Endothelial cell of umbilical vein (primary cell): Measurements from ENCODE around the gene MBLAC1. TPM values are rescaled to one million over a fixed set of nuclear protein-coding genes. Genes with fewer than 3 reads are reported as not detected.

Experiments
- BruUV-seq: library from RNA; stranded (reverse); fragments of 400-500 nt; replicated peaks from 2 replicates; lab custom pipeline; 2021; lab: Mats Ljungman, UMichigan
- CTCF ChIA-PET: fragments of 300-600, 350-600 bp; sonication (Branson Sonifier 250); formaldehyde crosslinking; loops from one replicate; lab custom pipeline; 2021; ENCODE audit warnings: antibody characterized with exemption, inconsistent platforms; lab: Charles Lee
- POLR2A ChIA-PET: fragments of 300-600, 350-600 bp; sonication (Branson Sonifier 250); formaldehyde crosslinking; loops from one replicate; lab custom pipeline; 2021; ENCODE audit warnings: antibody characterized with exemption, inconsistent platforms; lab: Charles Lee
- DNase-seq: peaks from one replicate; pipeline ENCODE4 v3.0.0-alpha.2; 2011; ENCODE audit warnings: low read depth, low spot score
- FAIRE-seq: peaks from 2 replicates; lab custom pipeline; 2011; peaks lifted over from hg19 to GRCh38; lab: Jason Lieb, UNC
- H2AFZ ChIP-seq: 2 replicates; pipeline ENCODE4 v1.6.0; 2012; ENCODE audit warnings: low read depth, low read length, control low read depth, inconsistent platforms
- H3K27ac ChIP-seq: 2 replicates; pipeline ENCODE4 v1.5.1; 2011; ENCODE audit warnings: low read depth, mild to moderate bottlenecking, control low read depth, low read length, moderate library complexity; ENCODE audit not compliant: insufficient read depth
- H3K27me3 ChIP-seq, 2 experiments: 2 replicates each; pipeline versions ENCODE4 v1.6.0 to v1.6.1; 2011; ENCODE audit warnings: low read length in 2 of 2, mixed read lengths in 1 of 2; ENCODE audit not compliant: control insufficient read depth in 2 of 2, insufficient read depth in 2 of 2
- H3K36me3 ChIP-seq, 2 experiments: 2 replicates in 1 of 2; 3 replicates in 1 of 2; pipeline ENCODE4 v1.5.1; 2011; ENCODE audit warnings: low read length in 2 of 2, mild to moderate bottlenecking in 1 of 2, moderate library complexity in 1 of 2; ENCODE audit not compliant: control insufficient read depth in 2 of 2, insufficient read depth in 2 of 2; ENCODE audit errors: extremely low read depth in 1 of 2
- H3K4me1 ChIP-seq: 3 replicates; pipeline ENCODE4 v1.5.1; 2011; ENCODE audit warnings: mild to moderate bottlenecking, low read length; ENCODE audit not compliant: control insufficient read depth, insufficient read depth; ENCODE audit errors: extremely low read depth
- H3K4me2 ChIP-seq: 2 replicates; pipeline ENCODE4 v1.6.1; 2011; ENCODE audit warnings: low read length, control low read depth, mixed read lengths; ENCODE audit not compliant: insufficient read depth
- H3K4me3 ChIP-seq, 3 experiments: fragments of 200-600 bp in 1 of 3; sonication (generic), shearing (Covaris generic) in 1 of 3; replicated peaks in 1 of 3; 2 replicates each; pipeline ENCODE4 v1.5.1; 2011 to 2016; ENCODE audit warnings: control low read depth in 3 of 3, low read length in 3 of 3, mild to moderate bottlenecking in 2 of 3, inconsistent platforms in 1 of 3, low read depth in 1 of 3, moderate library complexity in 1 of 3; ENCODE audit not compliant: insufficient read depth in 1 of 3
- H3K79me2 ChIP-seq: 2 replicates; pipeline ENCODE4 v1.6.0; 2012; ENCODE audit warnings: low read length, inconsistent platforms; ENCODE audit not compliant: control insufficient read depth, insufficient read depth
- H3K9ac ChIP-seq: replicated peaks from 2 replicates; pipeline ENCODE3; 2011; ENCODE audit warnings: low read length, control low read depth; ENCODE audit not compliant: insufficient read depth; ENCODE audit errors: extremely low read depth
- H3K9me1 ChIP-seq: replicated peaks from 3 replicates; pipeline ENCODE4 v1.6.0; 2011; ENCODE audit warnings: mild to moderate bottlenecking, low read length; ENCODE audit not compliant: control insufficient read depth, insufficient read depth; ENCODE audit errors: extremely low read depth
- H3K9me3 ChIP-seq: replicated peaks from 2 replicates; pipeline ENCODE4 v1.5.1; 2012; ENCODE audit warnings: low read length, inconsistent platforms; ENCODE audit not compliant: control insufficient read depth, insufficient read depth
- H4K20me1 ChIP-seq: replicated peaks from 2 replicates; pipeline ENCODE3; 2011; ENCODE audit warnings: mild to moderate bottlenecking, low read length; ENCODE audit not compliant: control insufficient read depth, insufficient read depth; ENCODE audit errors: extremely low read depth
- CTCF ChIP-seq, 2 donors: IDR thresholded peaks; 1 replicate in 1 of 2; 2 replicates in 1 of 2; pipeline ENCODE4 v1.5.1; 2011; ENCODE audit warnings: low read length in 2 of 2, mild to moderate bottlenecking in 2 of 2, moderate library complexity in 2 of 2, control low read depth in 1 of 2, inconsistent platforms in 1 of 2, low read depth in 1 of 2; ENCODE audit not compliant: insufficient read depth in 1 of 2; ENCODE audit errors: extremely low read depth in 1 of 2
- EZH2 ChIP-seq: IDR thresholded peaks from 2 replicates; pipeline ENCODE4 v1.6.1; 2012; ENCODE audit warnings: borderline replicate concordance, low read depth, mild to moderate bottlenecking, moderate library complexity, low read length, inconsistent platforms; ENCODE audit not compliant: severe bottlenecking
- FOS ChIP-seq: IDR thresholded peaks from 2 replicates; pipeline ENCODE4 v1.6.1; 2011; ENCODE audit warnings: mild to moderate bottlenecking, low read length, moderate library complexity, borderline replicate concordance; ENCODE audit not compliant: insufficient read depth
- JUN ChIP-seq: IDR thresholded peaks from 2 replicates; pipeline ENCODE4 v1.6.1; 2011; ENCODE audit warnings: borderline replicate concordance, low read depth; ENCODE audit not compliant: insufficient read length, insufficient read depth
- MYC ChIP-seq: IDR thresholded peaks from one replicate; pipeline ENCODE4 v1.6.1; 2011; ENCODE audit warnings: mild to moderate bottlenecking, low read depth, low read length
- POLR2A ChIP-seq: IDR thresholded peaks from 2 replicates; pipeline ENCODE4 v1.6.1; 2012; ENCODE audit warnings: low read depth, mild to moderate bottlenecking, control low read depth, low read length
- POLR2AphosphoS5 ChIP-seq: IDR thresholded peaks from 2 replicates; pipeline ENCODE4 v1.6.1; 2012; ENCODE audit warnings: low read depth, mild to moderate bottlenecking, control low read depth, low read length, moderate library complexity; ENCODE audit not compliant: insufficient read depth
- dilution Hi-C: fragments of 300-500 bp; cut with MboI; formaldehyde crosslinking; loops from one replicate; pipeline ENCODE4 v1.15.0; 2019; ENCODE audit warnings: low sequenced_read_pairs; ENCODE audit not compliant: extremely low pct_ligation_motif_present
- intact Hi-C: fragments of 100-400 bp; cut with micrococcal nuclease; formaldehyde crosslinking; loops from one replicate; pipeline ENCODE4 v1.10.0; 2022
- polyA plus RNA-seq, 4 experiments: library from polyadenylated mRNA; depleted of rRNA in 3 of 4; stranded (reverse) in 3 of 4; unstranded in 1 of 4; fragments of >200 nt; gene quantifications; 2 replicates each; pipeline versions ENCODE4 v1.2.1 to v1.2.3, GENCODE V29; 2011 to 2012; ENCODE audit warnings: missing spikeins in 1 of 4
- total RNA-seq: library from RNA; stranded (reverse); gene quantifications from 2 replicates; pipeline ENCODE4 v1.2.3, GENCODE V29; 2021
- TF ChIP-seq, protein P1 (sequence below): IDR thresholded peaks from 2 replicates; pipeline ENCODE4 v1.6.1; 2011; ENCODE audit not compliant: insufficient read depth, insufficient read length

Gene MBLAC1
- total and polyA plus RNA-seq, 2 donors (not counting 3 experiments of a cell fraction or from before 2014, with no cell fraction given) = 1.8 to 2.1 TPM

GRCh38 chr7:100105534-100105933 is 21.2 kb upstream of the MBLAC1 start:
- no peak for FAIRE-seq
- no peak overlapping the region for H3K9ac ChIP-seq
- no peaks in the 10 kb centered on the region for H3K9me3 ChIP-seq
- no peak for DNase-seq
- peaks cover 9 to 36% of the 10 kb centered on the region in 2 experiments for H3K36me3 ChIP-seq
- H3K27ac ChIP-seq = no peak overlapping the region
- H2AFZ ChIP-seq = no peak overlapping the region
- peaks cover 7% of the 10 kb centered on the region for H3K4me1 ChIP-seq
- dilution Hi-C loops (no loop called here), intact Hi-C loops (loop anchor here (10.0 kb wide), 1 partner anchor 1019 kb away; the partner anchor contains the start of gene SERPINE1)
- no peak for TF ChIP-seq CTCF (IDR thresholded peaks at IDR 0.05; ENCODE audit: extremely low read depth in 1 of 2, insufficient read depth in 1 of 2, low read depth in 1 of 2, low read length in 2 of 2)
- TF ChIP-seq JUN = no peak
- TF ChIP-seq MYC = no peak
- TF ChIP-seq POLR2A = no peak
- no peak for TF ChIP-seq POLR2AphosphoS5
- TF ChIP-seq EZH2 = no peak
- no peaks in the 10 kb centered on the region for H3K9me1 ChIP-seq
- peaks cover 6% of the 10 kb centered on the region for H3K79me2 ChIP-seq
- no peak overlapping the region for H3K4me3 ChIP-seq
- no peaks in the 10 kb centered on the region for H3K27me3 ChIP-seq
- CTCF ChIA-PET = no interaction called here
- BruUV-seq = no TSS peak
- POLR2A ChIA-PET = no interaction called here
- no peaks in the 10 kb centered on the region for H4K20me1 ChIP-seq
- H3K4me2 ChIP-seq = no peak overlapping the region

DNA sequence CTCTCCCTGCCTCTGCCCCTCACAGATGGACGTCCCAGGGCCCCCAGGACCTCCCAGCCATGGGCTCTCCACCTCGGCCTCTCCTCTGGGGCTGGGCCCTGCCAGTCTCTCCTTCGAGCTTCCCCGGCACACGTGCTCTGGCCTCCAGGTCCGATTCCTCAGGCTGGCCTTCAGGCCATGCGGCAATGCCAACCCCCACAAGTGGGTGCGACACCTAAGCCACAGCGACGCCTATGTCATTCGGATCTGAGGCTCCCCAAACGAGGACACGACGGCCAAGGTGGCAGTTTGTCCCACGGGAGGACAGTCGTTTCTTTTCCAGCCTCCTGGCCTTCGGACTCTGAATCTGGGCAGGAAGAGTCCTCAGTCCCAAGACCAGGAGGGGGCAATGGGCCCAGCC is 20.1 kb upstream of the MBLAC1 start:
- no TSS peak for BruUV-seq
- H3K4me1 ChIP-seq = peaks cover 7% of the 10 kb centered on the region
- no peak overlapping the region for H2AFZ ChIP-seq
- H3K4me3 ChIP-seq = no peak overlapping the region
- POLR2A ChIA-PET = no interaction called here
- H3K9me3 ChIP-seq = no peaks in the 10 kb centered on the region
- dilution Hi-C loops = no loop called here
- intact Hi-C loops = loop anchor here (10.0 kb wide), 1 partner anchor 1018 kb away; the partner anchor contains the start of gene SERPINE1
- no peak overlapping the region for H3K27ac ChIP-seq
- peaks cover 12 to 45% of the 10 kb centered on the region in 2 experiments for H3K36me3 ChIP-seq
- DNase-seq (no peak), FAIRE-seq (no peak)
- H3K79me2 ChIP-seq = peaks cover 1% of the 10 kb centered on the region
- TF ChIP-seq FOS = no peak
- TF ChIP-seq, protein P1, sequence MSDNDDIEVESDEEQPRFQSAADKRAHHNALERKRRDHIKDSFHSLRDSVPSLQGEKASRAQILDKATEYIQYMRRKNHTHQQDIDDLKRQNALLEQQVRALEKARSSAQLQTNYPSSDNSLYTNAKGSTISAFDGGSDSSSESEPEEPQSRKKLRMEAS = no peak
- TF ChIP-seq CTCF (IDR thresholded peaks at IDR 0.05; ENCODE audit: extremely low read depth in 1 of 2, insufficient read depth in 1 of 2, low read depth in 1 of 2, low read length in 2 of 2) = no peak
- no peak for TF ChIP-seq POLR2A
- no peak for TF ChIP-seq POLR2AphosphoS5
- H3K27me3 ChIP-seq = no peaks in the 10 kb centered on the region
- H3K9me1 ChIP-seq = no peaks in the 10 kb centered on the region
- no peaks in the 10 kb centered on the region for H4K20me1 ChIP-seq
- no peak overlapping the region for H3K4me2 ChIP-seq
- CTCF ChIA-PET = no interaction called here
- H3K9ac ChIP-seq = no peak overlapping the region
